Anterior cingulate cortex (tissue), 58 donors: Measurements from ENCODE around the gene GRAMD4.
A peak's percentile ranks its signal among the peaks of the same experiment; 100 is the strongest.

Source experiments
- DNase-seq, 58 donors: peaks; one replicate each; lab custom pipeline; 2025; lab: John Stamatoyannopoulos, UW

The GRAMD4 gene

DNA sequence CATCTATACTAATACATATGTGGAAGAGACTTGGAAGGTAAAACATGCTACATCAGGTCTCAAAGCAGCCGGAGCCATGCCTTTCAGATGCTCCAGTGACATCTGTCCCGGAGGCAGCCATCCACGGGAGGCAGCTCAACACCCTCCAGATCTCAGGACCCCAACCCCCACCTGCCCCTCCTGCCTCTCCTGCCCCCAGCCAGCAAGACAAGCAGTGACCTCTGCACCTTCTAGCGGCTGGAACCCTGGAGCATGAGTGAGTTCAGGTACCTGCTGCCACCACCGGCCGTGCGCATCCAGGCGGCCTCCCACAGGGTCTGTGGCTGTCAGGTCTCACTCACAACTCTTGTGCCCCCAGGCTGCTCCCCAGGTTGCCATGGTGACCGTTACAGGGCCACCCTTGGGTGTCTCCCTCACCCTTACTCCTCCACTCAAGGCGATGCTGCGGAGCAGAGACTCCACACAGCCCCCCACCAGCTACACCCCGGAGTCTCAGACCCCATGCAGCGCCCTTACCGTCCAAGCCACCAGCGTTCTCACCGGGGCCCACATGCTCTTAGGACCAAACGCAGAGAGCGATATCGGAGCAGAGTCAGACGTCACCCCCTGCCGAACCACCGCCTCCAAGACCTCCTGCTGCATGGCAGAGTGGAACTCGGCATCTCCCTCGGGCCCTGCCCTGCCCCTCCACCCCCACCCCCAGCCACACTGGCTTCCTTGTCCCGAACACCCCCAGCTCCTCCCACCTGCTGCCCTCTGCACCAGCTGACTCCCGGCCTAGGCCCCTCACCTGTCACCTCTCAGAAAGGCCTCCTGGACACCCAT, 83.2 kb downstream of the GRAMD4 start:
- DNase-seq: no peak

DNA sequence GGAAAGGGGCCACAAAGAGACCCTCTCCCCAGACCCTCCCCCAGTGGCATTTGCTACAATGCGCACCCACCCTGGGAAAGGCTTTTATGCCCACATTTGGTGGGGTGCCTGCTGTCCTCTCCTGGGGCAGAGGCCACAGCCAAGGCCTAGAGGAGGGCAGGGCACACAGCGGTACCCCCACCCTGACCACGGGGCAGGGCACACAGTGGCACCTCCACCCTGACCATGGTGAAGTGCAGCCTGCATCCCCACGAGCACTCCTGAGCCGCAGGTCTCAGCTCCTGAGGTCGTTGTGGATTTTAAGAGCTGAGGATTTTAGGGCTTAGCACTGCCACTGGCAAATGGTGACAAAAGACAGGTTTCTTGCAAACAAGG, 83.8 kb downstream of the GRAMD4 start:
- no peak for DNase-seq

DNA sequence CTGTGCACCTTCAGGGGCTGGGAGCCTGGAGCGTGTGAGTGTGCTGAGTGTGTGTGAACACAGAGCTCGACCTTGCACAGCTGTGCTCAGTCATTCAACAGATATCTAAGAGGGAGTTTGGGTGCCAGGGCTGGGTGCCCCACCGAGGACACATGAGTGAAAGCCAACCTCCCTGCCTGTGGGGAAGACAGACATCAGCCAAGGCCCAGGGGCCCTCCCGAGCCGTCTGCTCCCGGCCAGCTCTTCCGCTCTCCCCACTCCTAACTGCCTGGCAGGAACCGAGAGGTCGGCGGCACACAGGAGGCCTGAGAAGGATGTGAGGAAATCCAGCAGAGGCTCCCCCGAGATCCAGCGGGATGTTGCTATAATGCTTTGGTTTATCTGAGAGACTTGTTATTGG, 85.9 kb downstream of the GRAMD4 start:
- no peak for DNase-seq

- DNase-seq: no peak
Observed at GRCh38 chr22:46707305-46707704, 87.1 kb downstream of the GRAMD4 start.

DNA sequence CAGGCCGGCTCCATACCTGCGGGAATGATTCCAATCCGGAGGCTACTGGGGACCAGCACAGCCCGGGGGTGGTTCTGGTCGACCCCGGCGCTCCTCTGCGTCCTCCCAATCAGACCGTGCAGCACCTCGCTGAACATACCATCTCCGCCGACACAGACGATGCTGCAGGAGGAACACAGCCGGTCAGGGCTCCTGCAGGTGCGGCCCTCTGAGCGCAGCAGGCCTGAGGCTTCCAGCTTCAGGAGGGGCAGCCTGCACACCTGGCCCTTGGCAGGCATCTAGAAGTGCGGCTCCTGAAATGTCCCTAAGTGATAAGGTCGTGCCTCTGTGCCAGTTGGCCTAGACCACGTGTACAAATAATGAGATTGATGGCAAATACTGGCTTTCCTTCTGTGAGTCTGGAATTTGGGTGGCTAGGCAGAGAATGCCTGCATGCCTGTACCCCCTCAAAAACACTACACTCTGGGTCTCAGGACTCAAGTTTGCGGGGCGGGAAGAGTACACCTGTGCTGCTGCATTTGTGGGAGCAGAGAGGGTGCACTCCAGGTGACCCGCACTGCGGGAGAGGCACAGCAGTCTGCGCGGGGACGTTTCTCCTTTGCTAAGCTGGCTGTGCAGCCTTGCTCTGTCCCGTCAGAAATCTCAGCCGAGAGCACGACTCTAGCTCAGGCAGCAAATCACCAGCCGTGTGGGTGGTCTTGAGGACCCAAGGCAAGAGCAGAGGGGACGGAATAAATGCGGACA, 87.8 kb downstream of the GRAMD4 start:
- DNase-seq: no peak

DNA sequence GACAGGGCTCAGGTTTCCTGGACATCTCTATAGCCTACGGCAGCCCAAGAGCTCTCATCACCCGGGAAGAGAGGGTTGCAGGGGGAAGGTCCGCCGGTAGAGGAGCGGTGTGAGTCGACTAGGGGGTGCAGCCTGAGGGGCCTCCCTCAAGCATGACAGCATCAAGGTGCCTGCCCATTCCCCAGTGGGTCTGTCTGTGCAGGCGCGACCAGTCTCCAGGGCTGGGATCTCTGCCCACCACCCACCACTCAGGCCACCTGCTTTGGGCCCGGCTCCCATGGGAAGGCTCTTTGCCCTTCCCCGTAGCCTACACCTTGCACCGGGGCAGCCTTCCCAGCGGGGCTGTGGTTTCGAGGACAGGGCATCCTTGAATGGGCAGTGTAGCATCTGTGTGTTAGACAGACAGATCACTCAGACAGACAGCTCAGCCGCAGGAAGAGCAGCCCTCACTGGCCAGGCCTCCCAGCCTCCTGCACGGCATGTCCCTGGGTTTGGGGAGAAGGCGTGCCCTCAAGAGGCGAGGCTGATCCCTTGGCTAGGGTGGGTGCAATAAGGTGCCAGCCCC, 88.7 kb downstream of the GRAMD4 start:
- DNase-seq: no peak

DNA sequence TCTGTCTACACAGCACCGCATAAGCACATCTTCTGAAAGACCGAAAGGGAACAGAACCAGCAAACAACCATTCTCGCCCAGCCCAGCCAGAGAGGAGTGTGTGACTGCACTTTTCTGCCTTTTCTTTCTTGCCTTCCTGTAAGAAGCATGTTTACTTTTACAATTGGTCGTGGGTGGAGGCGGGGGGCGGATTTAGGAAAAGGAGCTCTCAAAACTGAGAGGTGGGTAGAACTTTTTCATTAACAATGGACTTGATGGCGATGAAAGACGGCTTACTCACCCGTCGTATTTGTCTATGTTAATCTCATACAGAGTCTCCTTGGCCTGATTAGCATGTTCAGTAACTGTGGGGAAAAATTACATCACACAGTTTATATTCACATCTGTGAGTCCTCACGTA, 90.6 kb downstream of the GRAMD4 start:
- DNase-seq: peak in 1 of 58 donors; percentile 18

GRCh38 chr22:46712288-46712687, 92.1 kb downstream of the GRAMD4 start:
- DNase-seq: no peak

DNA sequence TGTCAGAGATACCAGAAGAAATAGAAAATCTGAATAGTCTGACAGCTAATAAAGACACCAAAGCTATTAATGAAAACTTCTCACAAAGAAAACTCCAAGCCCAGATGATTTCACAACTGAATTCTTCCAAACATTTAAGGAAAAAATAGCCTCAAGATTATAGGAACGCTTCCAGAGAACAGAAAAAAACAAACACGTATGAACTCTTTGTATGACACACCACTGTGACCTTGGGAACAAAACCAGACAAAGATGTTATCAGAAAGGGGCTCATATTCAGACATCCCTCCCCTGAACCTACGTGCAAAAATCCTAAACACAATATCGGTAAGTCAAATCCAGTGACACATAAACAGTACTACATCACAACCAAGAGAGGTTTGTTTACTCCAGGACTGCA, 94.4 kb downstream of the GRAMD4 start:
- no peak for DNase-seq

GRCh38 chr22:46719921-46720320, 99.7 kb downstream of the GRAMD4 start:
- DNase-seq: no peak

DNA sequence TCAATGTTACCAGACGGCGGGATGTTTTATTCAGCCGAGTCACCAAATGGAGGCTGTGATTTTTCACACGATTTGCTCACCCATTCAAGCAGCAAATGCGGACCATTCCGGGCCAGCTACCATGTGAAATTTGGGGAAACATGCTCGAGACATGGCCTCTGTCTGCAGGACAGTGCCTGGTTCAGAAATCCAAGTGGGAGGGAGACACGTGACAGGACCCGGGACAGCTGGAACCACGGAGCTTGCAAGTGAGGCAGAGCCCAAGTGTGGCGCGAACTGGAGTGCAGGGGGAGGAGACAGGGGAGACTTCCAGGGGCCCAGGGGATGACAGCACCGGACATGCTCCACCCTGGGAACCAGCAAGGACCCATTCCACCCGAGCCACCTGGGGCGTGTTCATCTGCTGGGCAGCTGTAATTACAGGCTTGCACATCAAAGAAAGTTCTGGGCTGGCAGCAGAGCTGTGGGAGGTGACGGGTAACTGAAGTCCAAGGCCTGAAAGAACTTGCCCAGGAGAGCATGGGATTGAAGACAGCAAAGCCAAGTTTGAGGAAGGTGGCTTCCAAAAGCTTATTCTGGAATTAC, 101.4 kb downstream of the GRAMD4 start:
- no peak for DNase-seq

DNA sequence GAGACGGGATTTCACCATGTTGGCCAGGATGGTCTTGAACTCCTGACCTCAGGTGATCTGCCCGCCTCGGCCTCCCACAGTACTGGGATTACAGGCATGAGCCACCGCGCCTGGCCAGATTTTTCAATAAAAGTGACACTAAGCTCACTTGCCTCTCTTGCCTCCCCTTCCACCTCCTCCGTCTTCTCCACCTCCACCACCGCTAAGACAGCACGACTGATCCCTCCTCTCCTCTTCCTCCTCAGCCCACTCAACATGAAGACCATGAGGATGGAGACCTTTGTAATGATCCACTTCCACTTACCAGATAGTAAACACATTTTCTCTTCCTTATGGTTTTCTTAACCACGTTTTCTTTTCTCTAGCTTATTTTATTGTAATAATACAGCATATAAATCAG, 103.7 kb downstream of the GRAMD4 start:
- no peak for DNase-seq

GRCh38 chr22:46725096-46725495, 104.9 kb downstream of the GRAMD4 start:
- no peak for DNase-seq

GRCh38 chr22:46726066-46726985, 106.1 kb downstream of the GRAMD4 start:
- DNase-seq: no peak

DNA sequence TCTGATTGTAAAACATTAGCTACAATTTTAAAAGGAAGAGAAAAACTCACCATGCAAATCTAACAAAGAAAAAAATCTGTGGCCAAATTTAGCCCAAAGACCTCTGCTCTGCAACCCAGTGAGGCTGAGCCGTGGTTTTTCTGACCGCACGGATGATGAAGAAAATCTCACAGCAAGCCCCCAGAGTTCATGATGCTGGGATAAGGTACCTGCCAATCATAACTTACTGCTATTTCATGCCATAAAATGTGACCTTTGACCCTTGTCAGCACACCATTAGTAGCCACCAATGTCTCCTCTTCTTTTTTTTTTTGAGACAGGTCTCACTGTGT, 106.8 kb downstream of the GRAMD4 start:
- DNase-seq: no peak

GRCh38 chr22:46727813-46728364, 107.7 kb downstream of the GRAMD4 start:
- no peak for DNase-seq

GRCh38 chr22:46728470-46728869, 108.3 kb downstream of the GRAMD4 start:
- no peak for DNase-seq
